OCI-LY1 (cell line): ENCODE data around the gene MAP3K20.

Experiments used
- H2AFZ ChIP-seq: fragments of 200-600 bp; sonication (generic), shearing (Covaris generic); 2 replicates; pipeline ENCODE4 v1.6.0; 2014; ENCODE audit warnings: antibody characterized with exemption, mild to moderate bottlenecking, low read length
- H3F3A ChIP-seq: fragments of 200-600 bp; sonication (generic), shearing (Covaris generic); 2 replicates; pipeline ENCODE4 v1.6.0; 2014; ENCODE audit warnings: mild to moderate bottlenecking, antibody characterized with exemption, low read length, moderate library complexity; ENCODE audit not compliant: insufficient read depth
- H3K27ac ChIP-seq: fragments of 200-600 bp; sonication (generic); 2 replicates; pipeline ENCODE4 v1.5.1; 2014; ENCODE audit warnings: low read length, mixed run types, mild to moderate bottlenecking, low read depth; ENCODE audit not compliant: poor library complexity, severe bottlenecking
- H3K27me3 ChIP-seq: fragments of 200-600 bp; sonication (generic); 2 replicates; pipeline ENCODE4 v1.6.0; 2014; ENCODE audit warnings: antibody characterized with exemption, mild to moderate bottlenecking, low read length, moderate library complexity; ENCODE audit not compliant: insufficient read depth
- H3K36me3 ChIP-seq: fragments of 200-600 bp; sonication (generic); 2 replicates; pipeline ENCODE4 v1.6.1; 2014; ENCODE audit warnings: mild to moderate bottlenecking, antibody characterized with exemption, low read length, moderate library complexity, mixed read lengths; ENCODE audit not compliant: insufficient read depth
- H3K4me1 ChIP-seq: fragments of 200-600 bp; sonication (generic); 2 replicates; pipeline ENCODE4 v1.5.1; 2014; ENCODE audit warnings: mild to moderate bottlenecking, low read length, moderate library complexity; ENCODE audit not compliant: insufficient read depth, severe bottlenecking
- H3K4me2 ChIP-seq: fragments of 200-600 bp; sonication (generic), shearing (Covaris generic); 2 replicates; pipeline ENCODE4 v1.6.1; 2014; ENCODE audit warnings: low read length
- H3K4me3 ChIP-seq: fragments of 200-600 bp; sonication (generic); 2 replicates; pipeline ENCODE4 v1.5.1; 2014; ENCODE audit warnings: low read length, low read depth, mild to moderate bottlenecking, mixed read lengths; ENCODE audit not compliant: poor library complexity, severe bottlenecking
- H3K79me2 ChIP-seq: fragments of 200-600 bp; shearing (Covaris generic); 2 replicates; pipeline ENCODE4 v1.6.1; 2016; ENCODE audit warnings: mixed run types, low read length, mixed read lengths; ENCODE audit not compliant: insufficient read depth
- H3K9ac ChIP-seq: fragments of 200-600 bp; sonication (generic), shearing (Covaris generic); 2 replicates; pipeline ENCODE4 v1.6.1; 2014; ENCODE audit warnings: mild to moderate bottlenecking, low read length, mixed read lengths
- H3K9me2 ChIP-seq: fragments of 200-600 bp; sonication (generic), shearing (Covaris generic); 2 replicates; pipeline ENCODE4 v1.6.1; 2014; ENCODE audit warnings: low read depth, mild to moderate bottlenecking, low read length, mixed read lengths
- H3K9me3 ChIP-seq: fragments of 200-600 bp; shearing (Covaris generic); 2 replicates; pipeline ENCODE4 v1.6.1; 2014; ENCODE audit warnings: low read length, mixed read lengths
- H4K20me1 ChIP-seq: fragments of 200-600 bp; sonication (generic), shearing (Covaris generic); 2 replicates; pipeline ENCODE4 v1.6.0; 2016; ENCODE audit warnings: mild to moderate bottlenecking, low read length; ENCODE audit not compliant: insufficient read depth
- CTCF ChIP-seq: fragments of 200-600 bp; sonication (generic), shearing (Covaris generic); IDR thresholded peaks from 2 replicates; pipeline ENCODE4 v1.5.1; 2017; ENCODE audit warnings: mild to moderate bottlenecking, antibody characterized with exemption, low read length, moderate library complexity, mixed read lengths
- EZH2 ChIP-seq: fragments of 200-600 bp; sonication (generic), shearing (Covaris generic); IDR thresholded peaks from 2 replicates; pipeline ENCODE4 v1.8.0; 2017; ENCODE audit warnings: borderline replicate concordance, mixed run types, mild to moderate bottlenecking, antibody characterized with exemption, low read length, moderate library complexity, mixed read lengths

Gene MAP3K20

GRCh38 chr2:173043897-173044519, 31.6 kb upstream of the MAP3K20 start:
- no peaks in the 10 kb centered on the region for H3K79me2 ChIP-seq
- no peak overlapping the region for H3K4me2 ChIP-seq
- no peaks in the 10 kb centered on the region for H4K20me1 ChIP-seq
- no peaks in the 10 kb centered on the region for H3K9me2 ChIP-seq
- no peak overlapping the region for H2AFZ ChIP-seq
- no peaks in the 10 kb centered on the region for H3F3A ChIP-seq
- TF ChIP-seq EZH2: no peak
- no peaks in the 10 kb centered on the region for H3K9me3 ChIP-seq
- H3K27ac ChIP-seq: no peak overlapping the region
- H3K27me3 ChIP-seq: no peaks in the 10 kb centered on the region
- no peaks in the 10 kb centered on the region for H3K4me1 ChIP-seq
- no peak overlapping the region for H3K9ac ChIP-seq
- no peaks in the 10 kb centered on the region for H3K36me3 ChIP-seq
- no peak overlapping the region for H3K4me3 ChIP-seq

GRCh38 chr2:173044686-173045085, 31.0 kb upstream of the MAP3K20 start:
- no peaks in the 10 kb centered on the region for H3K79me2 ChIP-seq
- no peak for TF ChIP-seq EZH2
- TF ChIP-seq CTCF: no peak
- H3K36me3 ChIP-seq: no peaks in the 10 kb centered on the region
- H4K20me1 ChIP-seq: no peaks in the 10 kb centered on the region
- H3K27ac ChIP-seq: no peak overlapping the region
- H2AFZ ChIP-seq: no peak overlapping the region
- H3F3A ChIP-seq: no peaks in the 10 kb centered on the region
- H3K9me3 ChIP-seq: no peaks in the 10 kb centered on the region
- H3K9me2 ChIP-seq: no peaks in the 10 kb centered on the region
- no peaks in the 10 kb centered on the region for H3K27me3 ChIP-seq
- H3K4me2 ChIP-seq: no peak overlapping the region
- no peaks in the 10 kb centered on the region for H3K4me1 ChIP-seq
- H3K4me3 ChIP-seq: no peak overlapping the region
- H3K9ac ChIP-seq: no peak overlapping the region

- Histone ChIP-seq H3K27me3 (no peaks in the 10 kb centered on the region), H3K4me1 (no peaks in the 10 kb centered on the region), H4K20me1 (no peaks in the 10 kb centered on the region), H3K4me2 (no peak overlapping the region), H3K36me3 (no peaks in the 10 kb centered on the region), H3K9me3 (no peaks in the 10 kb centered on the region), H3K79me2 (no peaks in the 10 kb centered on the region), H3K27ac (no peak overlapping the region), H3K9me2 (no peaks in the 10 kb centered on the region), H2AFZ (no peak overlapping the region), H3K4me3 (no peak overlapping the region), H3F3A (no peaks in the 10 kb centered on the region), H3K9ac (no peak overlapping the region)
- TF ChIP-seq CTCF: no peak
- TF ChIP-seq EZH2: no peak
Observed at GRCh38 chr2:173045181-173045580, 30.5 kb upstream of the MAP3K20 start.

GRCh38 chr2:173048522-173048896, 27.1 kb upstream of the MAP3K20 start:
- Histone ChIP-seq H2AFZ (no peak overlapping the region), H3K4me3 (no peak overlapping the region), H3K9me2 (no peaks in the 10 kb centered on the region), H3K36me3 (no peaks in the 10 kb centered on the region), H3K4me2 (no peak overlapping the region), H3K9me3 (no peaks in the 10 kb centered on the region), H4K20me1 (no peaks in the 10 kb centered on the region), H3K79me2 (no peaks in the 10 kb centered on the region), H3K4me1 (no peaks in the 10 kb centered on the region), H3K27me3 (no peaks in the 10 kb centered on the region), H3K27ac (no peak overlapping the region), H3F3A (no peaks in the 10 kb centered on the region), H3K9ac (no peak overlapping the region)
- TF ChIP-seq EZH2 (no peak), CTCF (no peak)
